ENCODE measurements around the gene SPRYD4.

DNA sequence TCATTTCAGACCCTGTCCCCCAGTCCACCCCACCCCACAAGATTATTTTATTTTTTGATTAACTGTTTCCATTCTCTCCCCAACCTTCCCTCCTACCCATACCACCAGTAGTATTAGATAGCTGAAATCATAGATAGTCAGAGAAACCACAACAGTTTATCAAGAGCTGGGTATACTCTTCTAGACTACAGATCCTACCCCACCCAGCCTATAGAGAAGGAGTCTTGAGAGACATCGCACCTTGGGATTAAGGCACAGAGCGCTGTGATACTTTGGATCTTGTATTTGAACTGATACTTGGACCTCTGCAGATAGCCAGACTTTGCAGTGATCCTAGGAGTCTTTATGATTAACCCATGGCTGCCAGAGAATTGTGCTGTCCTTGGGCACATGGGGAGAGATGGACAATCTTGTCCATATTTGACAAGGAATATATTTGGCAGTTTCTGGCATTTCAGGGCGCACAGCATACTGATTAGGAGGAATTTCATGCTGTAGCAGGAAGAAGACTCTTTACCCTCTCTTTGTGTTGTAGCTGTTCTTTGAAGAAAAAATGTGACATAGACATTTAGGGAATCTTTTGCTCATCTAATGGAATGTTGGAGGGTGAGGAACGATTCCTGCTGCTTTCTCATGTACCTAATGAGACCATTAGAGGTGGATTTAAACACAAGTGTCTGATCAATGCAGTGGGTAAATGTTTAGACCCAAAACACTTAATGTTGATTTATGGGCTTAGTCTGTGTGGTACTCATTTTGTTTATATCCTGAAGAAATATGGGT, 54.2 kb downstream of the SPRYD4 start:
- TF ChIP-seq, protein P1, sequence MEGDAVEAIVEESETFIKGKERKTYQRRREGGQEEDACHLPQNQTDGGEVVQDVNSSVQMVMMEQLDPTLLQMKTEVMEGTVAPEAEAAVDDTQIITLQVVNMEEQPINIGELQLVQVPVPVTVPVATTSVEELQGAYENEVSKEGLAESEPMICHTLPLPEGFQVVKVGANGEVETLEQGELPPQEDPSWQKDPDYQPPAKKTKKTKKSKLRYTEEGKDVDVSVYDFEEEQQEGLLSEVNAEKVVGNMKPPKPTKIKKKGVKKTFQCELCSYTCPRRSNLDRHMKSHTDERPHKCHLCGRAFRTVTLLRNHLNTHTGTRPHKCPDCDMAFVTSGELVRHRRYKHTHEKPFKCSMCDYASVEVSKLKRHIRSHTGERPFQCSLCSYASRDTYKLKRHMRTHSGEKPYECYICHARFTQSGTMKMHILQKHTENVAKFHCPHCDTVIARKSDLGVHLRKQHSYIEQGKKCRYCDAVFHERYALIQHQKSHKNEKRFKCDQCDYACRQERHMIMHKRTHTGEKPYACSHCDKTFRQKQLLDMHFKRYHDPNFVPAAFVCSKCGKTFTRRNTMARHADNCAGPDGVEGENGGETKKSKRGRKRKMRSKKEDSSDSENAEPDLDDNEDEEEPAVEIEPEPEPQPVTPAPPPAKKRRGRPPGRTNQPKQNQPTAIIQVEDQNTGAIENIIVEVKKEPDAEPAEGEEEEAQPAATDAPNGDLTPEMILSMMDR (IDR thresholded peaks at IDR 0.05) = no peak
- no peak for TF ChIP-seq POLR2A (IDR thresholded peaks at IDR 0.05)

All from Peyer's patch (tissue), 4 donors.